ENCODE data around the gene LCT. TPM values are rescaled to one million over a fixed set of nuclear protein-coding genes. Genes with fewer than 3 reads are reported as not detected.

Gene LCT
- total RNA-seq, 1 experiment from 2014 or later = 0.04 TPM

GRCh38 chr2:135756692-135757091, 80.3 kb downstream of the LCT start:
- no peak overlapping the region for H3K14ac ChIP-seq (ENCODE audit: insufficient read depth, low read length)
- H3K9me3 ChIP-seq (ENCODE audit: control insufficient read depth, low read depth, low read length) = no peaks in the 10 kb centered on the region
- no peaks in the 10 kb centered on the region for H3K79me2 ChIP-seq (ENCODE audit: insufficient read depth, low read length)
- Mint-ChIP-seq H3K4me1 (no peaks in the 10 kb centered on the region), H3K4me3 (no peak overlapping the region), H3K36me3 (ENCODE audit: insufficient read depth in 1 of 3, low read depth in 3 of 3) (peaks cover 45 to 73% (median 67%) of the 10 kb centered on the region in 3 experiments), H3K27ac (no peak overlapping the region), H3K9me3 (peaks cover 0 to 3% of the 10 kb centered on the region in 2 experiments; a peak in 1 of 5 replicates), H3K27me3 (ENCODE audit: low read depth) (no peaks in the 10 kb centered on the region)
- no peak overlapping the region for H3K18ac ChIP-seq (ENCODE audit: insufficient read length, low read depth, low read length)
- no peak for TF ChIP-seq CTCF (conservative IDR thresholded peaks at IDR 0.05)
- H3K27ac ChIP-seq (ENCODE audit: insufficient read length, low read depth, low read length) = no peak overlapping the region
- H3K4ac ChIP-seq (ENCODE audit: low read depth, low read length) = no peak overlapping the region
- H3T11ph ChIP-seq (ENCODE audit: low read length) = no peak overlapping the region
- H4K5ac ChIP-seq (ENCODE audit: insufficient read length, low read depth, low read length) = no peak overlapping the region
- H3K23me2 ChIP-seq (ENCODE audit: insufficient read length, low read depth, low read length, poor library complexity, severe bottlenecking) = no peaks in the 10 kb centered on the region
- H2BK5ac ChIP-seq (ENCODE audit: insufficient read length, low read length) = no peak overlapping the region
- no peak overlapping the region for H2AFZ ChIP-seq (ENCODE audit: low read length)
- no peak overlapping the region for H2BK12ac ChIP-seq (ENCODE audit: insufficient read length, low read depth, low read length)
- H4K8ac ChIP-seq (replicated peaks; ENCODE audit: insufficient read length, low read depth, low read length) = no peak overlapping the region
- H3K56ac ChIP-seq (ENCODE audit: insufficient read length, low read depth, low read length) = no peak overlapping the region
- no peaks in the 10 kb centered on the region for H3K4me1 ChIP-seq (ENCODE audit: insufficient read depth, low read length)
- H3K9ac ChIP-seq (ENCODE audit: extremely low read depth, insufficient read length, low read length) = no peak overlapping the region
- H2AK5ac ChIP-seq (ENCODE audit: insufficient read length, low read length) = no peak overlapping the region
- H3K23ac ChIP-seq (ENCODE audit: insufficient read length, low read depth, low read length) = no peak overlapping the region
- H2BK20ac ChIP-seq (ENCODE audit: low read depth, low read length, poor library complexity, severe bottlenecking) = no peak overlapping the region
- no peaks in the 10 kb centered on the region for H4K20me1 ChIP-seq (ENCODE audit: control insufficient read depth, insufficient read depth, insufficient read length)
- WGBS (ENCODE audit: extremely low coverage, insufficient read length, low lambda C conversion rate) = no CpG with 5 or more reads among the region's 1 CpG
- no peak overlapping the region for H2BK120ac ChIP-seq (ENCODE audit: low read depth, low read length, poor library complexity, severe bottlenecking)
- no peak overlapping the region for H4K91ac ChIP-seq (ENCODE audit: insufficient read length, low read depth, low read length)
- H3K27me3 ChIP-seq (ENCODE audit: insufficient read depth, low read length) = no peaks in the 10 kb centered on the region
- no peak overlapping the region for H2BK15ac ChIP-seq (ENCODE audit: low read depth, low read length)
- H3K4me2 ChIP-seq (ENCODE audit: insufficient read depth, insufficient read length, low read length) = no peak overlapping the region
- peaks cover 5% of the 10 kb centered on the region for H3K79me1 ChIP-seq (ENCODE audit: insufficient read depth, low read depth, low read length, poor library complexity, severe bottlenecking)
- no peak for DNase-seq

Measured in H9 (cell line).